Heart right ventricle (tissue), 16 donors: Measurements from ENCODE around the gene SEPTIN10. TPM values are rescaled to one million over a fixed set of nuclear protein-coding genes. Genes with fewer than 3 reads are reported as not detected.

ENCODE experiments used
- ATAC-seq, 8 donors: fragments of 200-7000 bp; cut with Tn5 transposase; one replicate each; pipeline ENCODE4 v1.9.1; 2020; ENCODE audit warnings: mild to moderate bottlenecking in 8 of 8, moderate library complexity in 8 of 8, moderate number of reproducible peaks in 1 of 8
- DNase-seq, 2 donors: peaks; one replicate each; pipeline ENCODE4 v3.0.0-alpha.2; 2020
- H3K27ac ChIP-seq, 10 donors: fragments of 200-600 bp; sonication (generic) in 2 of 10; one replicate each; pipeline versions ENCODE4 v1.5.0 to v1.8.0; 2020 to 2022; ENCODE audit warnings: mild to moderate bottlenecking in 3 of 10
- H3K27me3 ChIP-seq, 7 donors: fragments of 200-600 bp; one replicate each; pipeline ENCODE4 v1.8.0; 2021 to 2022; ENCODE audit warnings: mild to moderate bottlenecking in 2 of 7
- H3K36me3 ChIP-seq, 9 donors: fragments of 200-600 bp; sonication (generic) in 1 of 9; one replicate each; pipeline versions ENCODE4 v1.5.0 to v1.8.0; 2020 to 2022; ENCODE audit warnings: mild to moderate bottlenecking in 2 of 9
- H3K4me1 ChIP-seq, 9 donors: fragments of 200-600 bp; sonication (generic) in 1 of 9; one replicate each; pipeline versions ENCODE4 v1.5.0 to v1.8.0; 2020 to 2022; ENCODE audit warnings: mild to moderate bottlenecking in 4 of 9
- H3K4me3 ChIP-seq, 10 donors: fragments of 200-600 bp; sonication (generic) in 2 of 10; one replicate each; pipeline versions ENCODE4 v1.5.0 to v1.8.0; 2020 to 2022; ENCODE audit warnings: mild to moderate bottlenecking in 7 of 10, moderate library complexity in 2 of 10
- H3K9me3 ChIP-seq, 11 donors: fragments of 200-600 bp in 10 of 11; sonication (generic) in 2 of 11; one replicate each; pipeline versions ENCODE4 v1.5.0 to v1.8.0; 2013 to 2022; ENCODE audit warnings: mild to moderate bottlenecking in 2 of 11, control low read depth in 1 of 11, moderate library complexity in 1 of 11
- WGBS, 2 donors: extraction: QIAGEN DNeasy Blood & Tissue Kit; methylation state at CpG; one replicate each; pipeline ENCODE4 v1.1.7; 2013; ENCODE audit warnings: inconsistent platforms in 1 of 2; 5-methylcytosine and 5-hydroxymethylcytosine counted together
- intact Hi-C, 10 donors: fragments of 100-400 bp; cut with DNase I; formaldehyde crosslinking; loops; one replicate each; pipeline versions ENCODE4 v1.11.1 to v1.14.2; 2022
- polyA plus RNA-seq, 2 donors: library from polyadenylated mRNA; stranded (reverse); fragments of 200-250 nt; gene quantifications; one replicate each; pipeline ENCODE4 v1.2.3, GENCODE V29; 2013
- total RNA-seq, 10 donors: library from RNA; stranded (reverse); fragmentation: NEBNext Ultra II Directional in 3 of 10; extraction: Animal tissue kit (Norgen Biotek cat#: 25700) in 3 of 10; gene quantifications; one replicate each; pipeline versions ENCODE4 v1.2.1 to v1.2.4, GENCODE V29; 2021 to 2023
- TF ChIP-seq, protein P1 (sequence below), 9 donors: fragments of 200-600 bp; sonication (generic) in 2 of 9; IDR thresholded peaks; one replicate each; pipeline versions ENCODE4 v1.5.0 to v1.8.0; 2021 to 2022; ENCODE audit warnings: antibody characterized with exemption in 9 of 9, mild to moderate bottlenecking in 5 of 9, moderate library complexity in 1 of 9
- donor health status: Arrhythmogenic right ventricular cardiomyopathy.
- donor health status: ischemic (EF 13 %, LVEDD 7.1; RV severe dilation, severe dysfunction).
- donor health status: healthy with polysubstance abuse.
- donor health status: DM: no; HTN: yes; CAD: no.
- donor health status: DM: no; HTN: no; CAD: no.
- donor health status: ischemic (EF 25% LVEDD 6.9; RV normal size, moderate dysfunction).
- donor health status: ischemic (EF 25% LVEDD 5.7; RV mildly dilated, moderate dysfunction).
- donor health status: healthy.
- donor health status: DM: yes; HTN: yes; CAD: no.
- donor health status: Ischemic cardiomyopathy.
- donor health status: ischemic (EF 35%, LVEDD 5.7; RV mildly dilated, moderate dysfunction).
- donor health status: nonischemic (EF 11% LVEDD 7.7; RV severe dilation, severe dysfunction).
- donor health status: DM: yes; HTN: yes; CAD: no.
- donor health status: PGD.
- donor health status: ischemic (EF 29% LVEDD 5.4; RV normal size, mild dysfunction).
- donor health status: nonischemic (EF 23%, LVEDD 6.1; RV moderate dilation, normal function).

The SEPTIN10 gene
- total and polyA plus RNA-seq, 12 donors = 20.9 to 61.0 (median 50.1) TPM

DNA sequence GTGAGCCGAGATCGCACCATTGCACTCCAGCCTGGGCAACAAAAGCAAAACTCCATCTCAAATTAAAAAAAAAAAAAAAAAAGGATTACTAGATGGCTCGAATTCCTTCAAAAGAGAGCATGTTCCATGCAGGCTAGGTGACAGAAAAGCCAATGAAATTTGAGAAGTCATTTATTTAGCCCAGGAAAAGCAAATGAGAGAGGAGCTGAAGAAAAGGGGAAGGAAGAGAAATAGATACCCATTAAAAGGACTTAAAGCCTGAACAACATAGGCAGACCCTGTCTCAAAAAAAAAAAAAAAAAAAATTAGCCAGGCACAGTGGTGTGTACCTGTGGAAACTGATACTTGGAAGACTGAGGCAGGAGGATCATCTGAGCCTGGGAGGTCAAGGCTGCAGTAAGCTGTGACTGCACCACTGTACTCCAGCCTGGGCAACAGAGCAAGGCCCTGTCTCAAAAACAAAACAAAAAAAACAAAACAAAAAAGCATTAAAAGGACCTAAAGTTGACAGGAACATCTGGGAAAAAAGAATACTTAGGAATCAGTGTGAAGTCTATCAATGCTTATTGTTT is 11.1 kb downstream of the SEPTIN10 start:
- intact Hi-C loops = no loop called here
- H3K9me3 ChIP-seq = no peaks in the 10 kb centered on the region
- H3K27ac ChIP-seq = no peak overlapping the region
- no peaks in the 10 kb centered on the region for H3K36me3 ChIP-seq
- 90 to 92% methylated on average over 3 of the region's 3 CpGs for whole genome bisulfite sequencing, 2 donors
- no peaks in the 10 kb centered on the region for H3K27me3 ChIP-seq
- ATAC-seq (no peak), DNase-seq (no peak)
- no peak overlapping the region for H3K4me3 ChIP-seq
- TF ChIP-seq, protein P1, sequence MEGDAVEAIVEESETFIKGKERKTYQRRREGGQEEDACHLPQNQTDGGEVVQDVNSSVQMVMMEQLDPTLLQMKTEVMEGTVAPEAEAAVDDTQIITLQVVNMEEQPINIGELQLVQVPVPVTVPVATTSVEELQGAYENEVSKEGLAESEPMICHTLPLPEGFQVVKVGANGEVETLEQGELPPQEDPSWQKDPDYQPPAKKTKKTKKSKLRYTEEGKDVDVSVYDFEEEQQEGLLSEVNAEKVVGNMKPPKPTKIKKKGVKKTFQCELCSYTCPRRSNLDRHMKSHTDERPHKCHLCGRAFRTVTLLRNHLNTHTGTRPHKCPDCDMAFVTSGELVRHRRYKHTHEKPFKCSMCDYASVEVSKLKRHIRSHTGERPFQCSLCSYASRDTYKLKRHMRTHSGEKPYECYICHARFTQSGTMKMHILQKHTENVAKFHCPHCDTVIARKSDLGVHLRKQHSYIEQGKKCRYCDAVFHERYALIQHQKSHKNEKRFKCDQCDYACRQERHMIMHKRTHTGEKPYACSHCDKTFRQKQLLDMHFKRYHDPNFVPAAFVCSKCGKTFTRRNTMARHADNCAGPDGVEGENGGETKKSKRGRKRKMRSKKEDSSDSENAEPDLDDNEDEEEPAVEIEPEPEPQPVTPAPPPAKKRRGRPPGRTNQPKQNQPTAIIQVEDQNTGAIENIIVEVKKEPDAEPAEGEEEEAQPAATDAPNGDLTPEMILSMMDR (IDR thresholded peaks at IDR 0.05) = no peak
- peaks cover 0 to 37% (median 10%) of the 10 kb centered on the region in 9 donors for H3K4me1 ChIP-seq

DNA sequence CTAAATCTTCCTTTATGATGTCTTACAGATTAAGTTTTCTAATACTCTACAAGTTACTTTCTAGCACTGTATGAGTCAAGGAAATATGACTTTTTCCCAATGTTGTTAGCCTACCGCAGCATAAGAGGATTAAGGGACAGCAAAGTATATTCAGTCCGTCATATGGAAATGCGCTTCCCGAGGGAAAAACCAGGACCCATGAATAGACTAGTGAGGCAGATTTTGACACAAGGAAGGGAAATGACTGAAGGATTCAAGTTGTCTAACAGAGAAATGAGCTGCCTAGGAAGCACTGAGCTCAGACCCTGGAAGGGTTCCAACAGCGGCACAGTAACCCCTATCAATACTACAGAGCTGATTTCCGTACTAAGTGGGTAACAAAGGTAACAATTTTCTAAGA is 12.0 kb downstream of the SEPTIN10 start:
- TF ChIP-seq, protein P1 (IDR thresholded peaks at IDR 0.05) = no peak
- DNase-seq (peak in 1 of 2 donors; percentile 11), ATAC-seq (peak in 1 of 8 donors; percentile 56)
- intact Hi-C loops = no loop called here
- Histone ChIP-seq H3K4me3 (no peak overlapping the region), H3K4me1 (peaks cover 0 to 37% (median 12%) of the 10 kb centered on the region in 9 donors), H3K9me3 (no peaks in the 10 kb centered on the region), H3K27ac (no peak overlapping the region), H3K36me3 (no peaks in the 10 kb centered on the region), H3K27me3 (no peaks in the 10 kb centered on the region)
- 41 to 49% methylated on average over 6 of the region's 6 CpGs for WGBS, 2 donors

DNA sequence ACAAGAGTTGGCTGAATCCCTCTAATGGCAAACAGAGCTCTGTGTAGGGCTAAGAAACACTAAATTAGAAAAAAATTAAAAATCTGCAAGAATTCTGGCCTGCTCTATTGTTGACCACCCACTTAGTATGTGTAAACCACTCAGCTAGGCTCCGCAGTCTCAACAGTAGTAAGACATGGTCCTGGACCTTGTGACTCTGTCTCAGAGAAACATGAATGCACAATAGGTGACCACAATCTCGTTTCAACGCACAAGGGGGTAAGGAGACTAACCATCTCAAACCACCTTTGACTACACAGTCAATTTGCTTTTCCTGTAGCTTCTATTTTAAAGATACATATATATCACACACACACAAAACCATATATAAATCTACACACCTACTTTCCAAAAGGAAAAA is 16.5 kb downstream of the SEPTIN10 start:
- Histone ChIP-seq H3K27me3 (no peaks in the 10 kb centered on the region), H3K9me3 (no peaks in the 10 kb centered on the region), H3K36me3 (peaks cover 0 to 12% (median 0%) of the 10 kb centered on the region in 9 donors), H3K4me3 (no peak overlapping the region), H3K4me1 (peaks cover 0 to 19% (median 11%) of the 10 kb centered on the region in 9 donors), H3K27ac (no peak overlapping the region)
- TF ChIP-seq, protein P1 (IDR thresholded peaks at IDR 0.05) = no peak
- DNase-seq (no peak), ATAC-seq (no peak)
- WGBS, 2 donors = 86 to 92% methylated on average over 3 of the region's 3 CpGs
- intact Hi-C loops = no loop called here

DNA sequence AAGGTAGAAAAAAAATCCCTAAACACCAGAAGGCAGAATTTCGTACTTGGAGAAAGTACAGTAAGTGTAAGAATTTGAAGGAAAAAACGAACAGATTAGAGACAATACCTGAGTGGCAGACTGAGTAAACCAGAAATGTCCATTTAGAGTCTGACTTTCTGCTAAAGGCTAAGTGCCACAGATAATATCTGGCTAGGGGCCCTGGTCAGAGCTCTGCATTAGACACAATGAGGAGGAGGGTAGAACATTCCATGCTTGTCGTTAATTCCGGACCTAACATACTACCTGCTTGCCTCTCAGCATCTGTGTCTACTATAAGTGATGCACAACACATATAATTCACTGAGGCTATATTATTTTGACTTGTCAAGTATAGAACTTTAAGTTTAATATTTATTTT is 18.1 kb downstream of the SEPTIN10 start:
- DNase-seq (no peak), ATAC-seq (no peak)
- H3K36me3 ChIP-seq = peaks cover 0 to 25% (median 0%) of the 10 kb centered on the region in 9 donors
- TF ChIP-seq, protein P1 (IDR thresholded peaks at IDR 0.05) = no peak
- intact Hi-C loops = no loop called here
- 68 to 76% methylated on average over 4 of the region's 4 CpGs for WGBS, 2 donors
- no peaks in the 10 kb centered on the region for H3K9me3 ChIP-seq
- no peak overlapping the region for H3K27ac ChIP-seq
- H3K4me3 ChIP-seq = no peak overlapping the region
- H3K27me3 ChIP-seq = no peaks in the 10 kb centered on the region
- peaks cover 0 to 15% (median 6%) of the 10 kb centered on the region in 9 donors for H3K4me1 ChIP-seq
